GM12872 (cell line): ENCODE data around the gene TPPP3.

Experiments used
- CTCF ChIP-seq: IDR thresholded peaks from 3 replicates; pipeline ENCODE4 v1.5.1; 2011; ENCODE audit warnings: low read depth, mild to moderate bottlenecking, low read length, moderate library complexity; ENCODE audit not compliant: insufficient read depth

Gene TPPP3

DNA sequence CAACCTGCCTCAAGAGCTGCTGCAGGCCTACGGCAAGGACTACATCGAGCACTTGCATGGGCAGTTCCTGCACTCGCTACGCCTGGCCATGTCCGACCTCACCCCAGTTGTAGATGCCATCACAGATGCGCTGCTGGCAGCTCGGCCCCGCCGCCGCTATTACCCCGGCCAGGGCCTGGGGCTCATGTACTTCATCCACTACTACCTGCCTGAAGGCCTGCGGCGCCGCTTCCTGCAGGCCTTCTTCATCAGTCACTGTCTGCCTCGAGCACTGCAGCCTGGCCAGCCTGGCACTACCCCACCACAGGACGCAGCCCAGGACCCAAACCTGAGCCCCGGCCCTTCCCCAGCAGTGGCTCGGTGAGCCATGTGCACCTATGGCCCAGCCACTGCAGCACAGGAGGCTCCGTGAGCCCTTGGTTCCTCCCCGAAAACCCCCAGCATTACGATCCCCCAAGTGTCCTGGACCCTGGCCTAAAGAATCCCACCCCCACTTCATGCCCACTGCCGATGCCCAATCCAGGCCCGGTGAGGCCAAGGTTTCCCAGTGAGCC is 43.4 kb upstream of the TPPP3 start:
- no peak for TF ChIP-seq CTCF

- TF ChIP-seq CTCF, result no peak
Measured at GRCh38 chr16:67435758-67436164, 42.5 kb upstream of the TPPP3 start.

GRCh38 chr16:67433131-67433719 is 39.9 kb upstream of the TPPP3 start:
- no peak for TF ChIP-seq CTCF

GRCh38 chr16:67432506-67432890 is 39.2 kb upstream of the TPPP3 start:
- no peak for TF ChIP-seq CTCF

GRCh38 chr16:67431775-67432505 is 38.6 kb upstream of the TPPP3 start:
- TF ChIP-seq CTCF, result no peak

DNA sequence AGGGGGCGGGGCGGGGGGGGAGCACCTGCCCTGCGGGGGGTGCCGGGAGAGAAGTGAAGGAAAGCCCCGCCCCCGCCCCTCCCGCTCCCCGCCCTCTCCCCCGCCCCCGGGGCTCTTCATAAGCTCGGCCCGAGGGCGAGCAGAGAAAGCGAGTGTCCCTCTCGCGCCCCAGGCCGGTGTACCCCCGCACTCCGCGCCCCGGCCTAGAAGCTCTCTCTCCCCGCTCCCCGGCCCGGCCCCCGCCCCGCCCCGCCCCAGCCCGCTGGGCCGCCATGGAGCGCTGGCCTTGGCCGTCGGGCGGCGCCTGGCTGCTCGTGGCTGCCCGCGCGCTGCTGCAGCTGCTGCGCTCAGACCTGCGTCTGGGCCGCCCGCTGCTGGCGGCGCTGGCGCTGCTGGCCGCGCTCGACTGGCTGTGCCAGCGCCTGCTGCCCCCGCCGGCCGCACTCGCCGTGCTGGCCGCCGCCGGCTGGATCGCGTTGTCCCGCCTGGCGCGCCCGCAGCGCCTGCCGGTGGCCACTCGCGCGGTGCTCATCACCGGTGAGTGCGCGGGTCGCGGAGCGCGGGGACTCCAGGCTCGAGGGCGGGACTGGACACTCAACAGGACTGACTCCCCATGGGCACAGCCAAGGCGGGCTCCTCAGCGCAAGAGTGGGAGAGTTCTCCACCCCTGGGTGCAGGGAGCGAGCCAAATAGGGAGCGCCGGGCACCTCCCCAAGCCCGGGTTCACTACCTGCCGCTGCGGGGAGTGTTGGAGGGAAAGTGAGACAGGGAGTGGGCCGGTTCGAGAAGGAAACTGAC is 37.9 kb upstream of the TPPP3 start, which contains the start of gene HSD11B2:
Gene HSD11B2, plus strand, starts transcription at position 145 of the 798 bp plus-strand sequence. Its CDS starts 128 bp downstream, at position 273.
- TF ChIP-seq CTCF, result no peak

DNA sequence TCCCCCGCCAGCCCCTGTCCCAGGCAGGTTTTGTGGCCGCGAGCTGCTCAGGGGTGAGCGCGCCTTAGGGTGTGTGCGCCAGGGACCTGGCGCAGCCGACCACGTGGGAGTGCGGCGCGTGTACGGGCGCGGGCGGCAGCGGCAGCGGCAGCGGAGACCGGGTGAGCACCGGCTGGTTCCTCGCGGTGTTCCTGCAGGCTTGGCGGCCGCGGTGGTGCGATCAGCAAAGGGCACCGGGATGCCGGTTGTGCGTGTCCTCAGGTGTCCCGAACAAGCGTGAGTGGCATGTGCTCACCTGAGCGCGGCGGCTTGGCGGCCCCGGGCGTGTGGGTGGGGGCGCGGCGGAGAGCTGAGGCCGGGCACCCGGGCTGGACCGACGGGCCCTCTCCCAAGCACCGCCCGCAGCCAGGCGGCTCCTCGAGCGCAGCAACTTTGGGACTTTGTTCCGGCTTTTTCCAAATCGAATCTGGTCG is 37.2 kb upstream of the TPPP3 start:
- TF ChIP-seq CTCF, result no peak
